ENCODE data around the gene LY6G5B.

The LY6G5B gene

GRCh38 chr6:31718265-31718664 lies 48.5 kb downstream of the LY6G5B start:
- Histone ChIP-seq H3K79me2 (ENCODE audit: insufficient read depth, low read length) (no peaks in the 10 kb centered on the region), H3K4me3 (ENCODE audit: low read depth, low read length, poor library complexity, severe bottlenecking) (no peak overlapping the region), H4K20me1 (ENCODE audit: insufficient read depth, low read length) (no peaks in the 10 kb centered on the region), H3K27me3 (ENCODE audit: insufficient read depth, low read length) (peaks cover 3% of the 10 kb centered on the region; the same call in 1 of the 2 replicates), H3K9ac (ENCODE audit: low read length) (no peak overlapping the region), H3K9me2 (ENCODE audit: low read depth, low read length) (no peaks in the 10 kb centered on the region), H2AFZ (ENCODE audit: low read length) (no peak overlapping the region), H3K4me1 (ENCODE audit: insufficient read depth, low read length, severe bottlenecking) (no peaks in the 10 kb centered on the region), H3F3A (ENCODE audit: insufficient read depth, low read length) (0 out of 2 replicates have a peak, but pooled peaks cover 4% of the 10 kb centered on the region), H3K36me3 (ENCODE audit: insufficient read depth, low read length) (no peaks in the 10 kb centered on the region), H3K27ac (ENCODE audit: low read depth, low read length, poor library complexity, severe bottlenecking) (no peak overlapping the region), H3K9me3 (ENCODE audit: low read length) (no peaks in the 10 kb centered on the region), H3K4me2 (ENCODE audit: low read length) (no peak overlapping the region)
- TF ChIP-seq CTCF (IDR thresholded peaks at IDR 0.05; ENCODE audit: low read length): no peak
- no peak for TF ChIP-seq EZH2 (IDR thresholded peaks at IDR 0.05; ENCODE audit: borderline replicate concordance, low read length)

DNA sequence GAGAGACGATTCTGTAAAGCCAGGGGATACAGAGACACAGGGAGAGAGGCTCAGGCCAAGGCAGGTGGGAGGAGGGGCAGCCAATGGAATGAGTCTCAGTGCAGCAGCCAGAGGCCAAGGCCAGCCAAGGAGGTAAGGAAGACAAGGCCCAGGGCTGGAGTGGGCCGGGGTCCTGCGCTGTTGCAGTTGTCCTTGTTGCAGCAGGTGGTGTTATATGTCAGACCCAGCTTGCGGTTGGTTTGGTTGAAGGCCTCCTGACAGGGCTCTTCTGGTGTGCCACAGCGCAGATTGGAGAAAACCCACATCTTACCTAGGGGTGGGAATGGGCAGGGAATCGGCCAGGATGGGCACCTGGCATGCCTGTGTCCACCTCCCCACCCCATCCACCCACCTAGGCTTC lies 49.2 kb downstream of the LY6G5B start:
- H3K9me3 ChIP-seq (ENCODE audit: low read length): no peaks in the 10 kb centered on the region
- H3K36me3 ChIP-seq (ENCODE audit: insufficient read depth, low read length): no peaks in the 10 kb centered on the region
- H3K4me2 ChIP-seq (ENCODE audit: low read length): no peak overlapping the region
- no peaks in the 10 kb centered on the region for H3K4me1 ChIP-seq (ENCODE audit: insufficient read depth, low read length, severe bottlenecking)
- 0 out of 2 replicates have a peak, but pooled peaks cover 4% of the 10 kb centered on the region for H3F3A ChIP-seq (ENCODE audit: insufficient read depth, low read length)
- H3K4me3 ChIP-seq (ENCODE audit: low read depth, low read length, poor library complexity, severe bottlenecking): no peak overlapping the region
- no peak overlapping the region for H2AFZ ChIP-seq (ENCODE audit: low read length)
- no peaks in the 10 kb centered on the region for H4K20me1 ChIP-seq (ENCODE audit: insufficient read depth, low read length)
- no peak for TF ChIP-seq CTCF (IDR thresholded peaks at IDR 0.05; ENCODE audit: low read length)
- TF ChIP-seq EZH2 (IDR thresholded peaks at IDR 0.05; ENCODE audit: borderline replicate concordance, low read length): no peak
- H3K79me2 ChIP-seq (ENCODE audit: insufficient read depth, low read length): no peaks in the 10 kb centered on the region
- H3K27ac ChIP-seq (ENCODE audit: low read depth, low read length, poor library complexity, severe bottlenecking): no peak overlapping the region
- H3K9me2 ChIP-seq (ENCODE audit: low read depth, low read length): no peaks in the 10 kb centered on the region
- H3K9ac ChIP-seq (ENCODE audit: low read length): no peak overlapping the region
- H3K27me3 ChIP-seq (ENCODE audit: insufficient read depth, low read length): peaks cover 3% of the 10 kb centered on the region; the same call in 1 of the 2 replicates

DNA sequence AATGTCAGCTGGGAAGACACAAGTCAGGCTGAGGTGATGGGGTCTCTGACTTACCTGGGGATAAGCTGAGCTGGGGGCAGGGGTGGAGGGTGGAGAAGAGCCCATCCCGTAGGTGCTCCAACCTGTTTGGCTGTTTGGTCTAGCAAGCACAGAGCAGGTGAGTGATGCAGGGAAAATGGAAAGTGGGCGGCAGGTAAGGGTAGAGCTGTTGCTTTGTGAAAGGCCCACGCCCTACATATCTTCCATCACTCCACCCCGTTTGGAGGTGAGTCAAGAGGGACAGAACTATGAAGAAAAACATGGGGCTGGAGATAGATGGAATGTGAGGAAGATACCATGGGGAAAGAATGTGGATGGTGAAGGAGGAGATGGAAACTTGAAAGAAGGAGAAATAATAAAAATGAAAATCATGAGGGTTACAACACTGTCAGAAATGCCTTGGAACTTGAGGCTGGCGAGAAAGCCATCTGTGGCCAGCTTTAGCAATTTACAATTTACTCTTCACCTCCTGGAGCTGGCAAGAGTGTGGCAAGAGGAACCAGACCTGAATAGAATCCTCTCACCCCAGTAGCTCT lies 50.5 kb downstream of the LY6G5B start:
- Histone ChIP-seq H4K20me1 (ENCODE audit: insufficient read depth, low read length) (no peaks in the 10 kb centered on the region), H3K4me3 (ENCODE audit: low read depth, low read length, poor library complexity, severe bottlenecking) (no peak overlapping the region), H3K27ac (ENCODE audit: low read depth, low read length, poor library complexity, severe bottlenecking) (no peak overlapping the region), H3K9ac (ENCODE audit: low read length) (no peak overlapping the region), H3K79me2 (ENCODE audit: insufficient read depth, low read length) (no peaks in the 10 kb centered on the region), H3K4me1 (ENCODE audit: insufficient read depth, low read length, severe bottlenecking) (no peaks in the 10 kb centered on the region), H3K27me3 (ENCODE audit: insufficient read depth, low read length) (peaks cover 3% of the 10 kb centered on the region; the same call in 1 of the 2 replicates), H3F3A (ENCODE audit: insufficient read depth, low read length) (0 out of 2 replicates have a peak, but pooled peaks cover 4% of the 10 kb centered on the region), H2AFZ (ENCODE audit: low read length) (no peak overlapping the region), H3K4me2 (ENCODE audit: low read length) (no peak overlapping the region), H3K36me3 (ENCODE audit: insufficient read depth, low read length) (no peaks in the 10 kb centered on the region), H3K9me2 (ENCODE audit: low read depth, low read length) (no peaks in the 10 kb centered on the region), H3K9me3 (ENCODE audit: low read length) (no peaks in the 10 kb centered on the region)
- TF ChIP-seq EZH2 (IDR thresholded peaks at IDR 0.05; ENCODE audit: borderline replicate concordance, low read length) (no peak), CTCF (IDR thresholded peaks at IDR 0.05; ENCODE audit: low read length) (no peak)

Data from OCI-LY1 (cell line).